ENCODE data around the gene AGRN.

GRCh38 chr1:1045129-1045528 is 25.2 kb downstream of the AGRN start:
- TF ChIP-seq CTCF (IDR thresholded peaks at IDR 0.05) (no peak), EP300 (IDR thresholded peaks at IDR 0.05) (no peak), POLR2A (IDR thresholded peaks at IDR 0.05) (no peak), POLR2AphosphoS5 (IDR thresholded peaks at IDR 0.05) (no peak)
